Measurements from ENCODE around the gene SPHKAP.
A peak's percentile ranks its signal among the peaks of the same experiment; 100 is the strongest.
"Not testable (repeated sequence)": the region's sequence is repeated elsewhere in the genome, so short reads cannot be mapped to it uniquely, and the experiment has no call there.

Gene SPHKAP

GRCh38 chr2:228181098-228182019 is at the start of gene SPHKAP:
Gene SPHKAP, minus strand, starts transcription at chr2:228181687. Its CDS starts 89 bp downstream, at chr2:228181598.
- DNase-seq: no peak

- DNase-seq: no peak
These were observed 46.0 kb upstream of the SPHKAP start for GRCh38 chr2:228227466-228227865.

GRCh38 chr2:228224410-228224809 is 42.9 kb upstream of the SPHKAP start:
- DNase-seq: no peak

GRCh38 chr2:228218593-228218992 is 37.1 kb upstream of the SPHKAP start:
- DNase-seq: not testable (repeated sequence)

GRCh38 chr2:228197504-228197903 is 16.0 kb upstream of the SPHKAP start:
- no peak for DNase-seq

GRCh38 chr2:228180181-228181097 is 1.0 kb downstream of the SPHKAP start:
- DNase-seq: peak; percentile 50

GRCh38 chr2:228167290-228167689 is 14.2 kb downstream of the SPHKAP start:
- no peak for DNase-seq

- no peak for DNase-seq
These were observed 16.8 kb downstream of the SPHKAP start for GRCh38 chr2:228164718-228165117.

GRCh38 chr2:228157841-228158240 is 23.6 kb downstream of the SPHKAP start:
- DNase-seq: no peak

- no peak for DNase-seq
These were observed 36.5 kb downstream of the SPHKAP start for GRCh38 chr2:228144961-228145360.

- no peak for DNase-seq
These were observed 40.5 kb downstream of the SPHKAP start for GRCh38 chr2:228140934-228141528.

- DNase-seq: no peak
These were observed 45.5 kb downstream of the SPHKAP start for GRCh38 chr2:228136027-228136426.

GRCh38 chr2:228135300-228135699 is 46.2 kb downstream of the SPHKAP start:
- no peak for DNase-seq

- DNase-seq: no peak
These were observed 49.7 kb downstream of the SPHKAP start for GRCh38 chr2:228131833-228132232.

GRCh38 chr2:228126401-228126800 is 55.1 kb downstream of the SPHKAP start:
- no peak for DNase-seq

- DNase-seq: no peak
These were observed 62.5 kb downstream of the SPHKAP start for GRCh38 chr2:228118940-228119339.

- no peak for DNase-seq
These were observed 73.6 kb downstream of the SPHKAP start for GRCh38 chr2:228107846-228108245.

- DNase-seq: no peak
These were observed 75.8 kb downstream of the SPHKAP start for GRCh38 chr2:228105526-228106250.

GRCh38 chr2:228104215-228104614 is 77.3 kb downstream of the SPHKAP start:
- no peak for DNase-seq

GRCh38 chr2:228103379-228103778 is 78.1 kb downstream of the SPHKAP start:
- no peak for DNase-seq

GRCh38 chr2:228102949-228103348 is 78.5 kb downstream of the SPHKAP start:
- no peak for DNase-seq

GRCh38 chr2:228094377-228094921 is 87.0 kb downstream of the SPHKAP start:
- no peak for DNase-seq
